ENCODE data around the gene SHISA4.
"Not testable (repeated sequence)": the region's sequence is repeated elsewhere in the genome, so short reads cannot be mapped to it uniquely, and the experiment has no call there.

SHISA4 gene, protein sequence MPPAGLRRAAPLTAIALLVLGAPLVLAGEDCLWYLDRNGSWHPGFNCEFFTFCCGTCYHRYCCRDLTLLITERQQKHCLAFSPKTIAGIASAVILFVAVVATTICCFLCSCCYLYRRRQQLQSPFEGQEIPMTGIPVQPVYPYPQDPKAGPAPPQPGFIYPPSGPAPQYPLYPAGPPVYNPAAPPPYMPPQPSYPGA

DNA sequence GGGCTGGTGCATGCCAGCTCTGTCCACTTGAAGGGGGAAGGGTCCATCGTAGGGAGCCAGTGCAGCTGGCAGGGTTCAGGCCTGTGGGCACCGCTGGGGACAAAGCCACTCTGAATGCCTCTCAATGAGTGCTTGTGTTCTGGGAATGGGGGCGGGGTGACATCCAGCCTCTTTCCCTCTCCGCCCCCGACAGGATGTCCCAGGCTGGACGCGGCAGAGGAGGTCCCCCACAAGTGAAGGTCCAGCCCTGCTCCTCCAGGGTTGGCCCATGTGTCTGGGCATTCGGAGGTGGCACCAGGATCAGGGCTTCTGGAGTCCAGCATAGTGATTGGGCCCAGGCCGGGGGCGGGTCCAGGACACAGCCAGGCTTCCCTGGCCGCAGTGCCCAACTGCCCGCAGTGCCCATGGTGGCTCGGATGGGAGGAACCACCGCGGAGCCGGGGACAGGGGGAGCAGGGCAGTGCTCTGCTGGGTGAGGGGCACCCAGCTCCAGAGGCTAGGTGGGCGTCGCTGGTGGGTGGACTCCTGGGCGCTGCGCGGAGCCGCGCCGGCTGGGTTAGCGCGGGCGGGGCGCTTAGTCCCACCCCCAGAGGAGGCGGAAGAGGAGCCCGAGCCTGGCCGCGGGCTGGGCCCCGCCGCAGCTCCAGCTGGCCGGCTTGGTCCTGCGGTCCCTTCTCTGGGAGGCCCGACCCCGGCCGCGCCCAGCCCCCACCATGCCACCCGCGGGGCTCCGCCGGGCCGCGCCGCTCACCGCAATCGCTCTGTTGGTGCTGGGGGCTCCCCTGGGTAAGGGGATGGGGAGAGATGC, at the start of gene SHISA4:
Gene SHISA4, plus strand, starts transcription at position 617 of the 808 bp plus-strand sequence. Its CDS starts 97 bp downstream, at position 714.
- no peak for DNase-seq (ENCODE audit: low read depth)

DNA sequence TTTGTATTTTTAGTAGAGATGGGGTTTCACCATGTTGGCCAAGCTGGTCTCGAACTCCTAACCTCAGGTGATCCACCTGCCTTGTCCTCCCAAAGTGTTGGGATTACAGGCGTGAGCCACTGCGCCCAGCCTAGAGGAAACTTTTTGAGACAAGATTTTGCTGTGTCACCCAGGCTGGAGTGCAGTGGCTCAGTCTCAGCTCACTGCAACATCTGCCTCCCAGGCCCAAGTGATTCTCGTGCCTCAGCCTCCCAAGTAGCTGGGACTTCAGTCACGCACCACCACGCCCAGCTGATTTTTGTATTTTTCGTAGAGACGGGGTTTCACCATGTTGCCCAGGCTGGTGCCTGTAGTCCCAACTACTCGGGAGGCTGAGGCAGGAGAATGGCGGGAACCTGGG, 49.6 kb upstream of the SHISA4 start:
- DNase-seq (ENCODE audit: low read depth): not testable (repeated sequence)

DNA sequence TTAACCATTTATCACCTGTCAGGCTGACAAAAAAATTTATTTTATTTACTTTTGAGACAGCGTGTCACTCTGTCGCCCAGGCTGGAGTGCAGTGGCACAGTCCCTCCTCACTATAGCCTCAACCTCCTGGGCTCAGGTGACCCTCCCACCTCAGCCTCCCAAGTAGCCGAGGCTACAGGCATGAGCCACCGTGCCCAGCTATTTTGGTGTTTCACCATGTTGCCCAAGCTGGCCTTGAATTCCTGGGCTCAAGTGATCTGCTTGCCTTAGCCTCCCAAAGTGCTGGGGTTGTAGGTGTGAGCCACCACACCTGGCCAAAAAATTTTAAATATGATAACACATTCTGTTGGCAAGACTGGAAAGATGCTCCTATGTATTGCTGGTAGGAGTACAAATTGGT, 48.6 kb upstream of the SHISA4 start:
- DNase-seq (ENCODE audit: low read depth): no peak

DNA sequence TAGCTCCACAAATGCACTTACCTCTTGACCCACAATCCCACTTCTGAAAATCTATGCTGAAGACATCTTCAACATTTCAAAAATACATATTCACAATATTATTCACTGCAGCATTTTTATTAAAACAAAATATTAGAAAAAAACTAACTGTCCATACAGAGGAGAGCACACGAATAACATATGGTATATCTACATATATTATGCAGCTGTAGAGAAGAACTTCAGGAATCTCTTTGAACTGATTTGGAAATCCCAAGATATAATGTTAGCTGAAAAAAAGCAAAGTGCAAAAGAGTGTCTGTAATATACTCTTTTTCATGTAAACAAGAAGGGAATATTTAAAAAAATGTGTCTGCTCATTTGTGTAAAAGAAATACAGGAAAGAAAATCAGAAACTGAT, 48.2 kb upstream of the SHISA4 start:
- DNase-seq (ENCODE audit: low read depth): no peak

DNA sequence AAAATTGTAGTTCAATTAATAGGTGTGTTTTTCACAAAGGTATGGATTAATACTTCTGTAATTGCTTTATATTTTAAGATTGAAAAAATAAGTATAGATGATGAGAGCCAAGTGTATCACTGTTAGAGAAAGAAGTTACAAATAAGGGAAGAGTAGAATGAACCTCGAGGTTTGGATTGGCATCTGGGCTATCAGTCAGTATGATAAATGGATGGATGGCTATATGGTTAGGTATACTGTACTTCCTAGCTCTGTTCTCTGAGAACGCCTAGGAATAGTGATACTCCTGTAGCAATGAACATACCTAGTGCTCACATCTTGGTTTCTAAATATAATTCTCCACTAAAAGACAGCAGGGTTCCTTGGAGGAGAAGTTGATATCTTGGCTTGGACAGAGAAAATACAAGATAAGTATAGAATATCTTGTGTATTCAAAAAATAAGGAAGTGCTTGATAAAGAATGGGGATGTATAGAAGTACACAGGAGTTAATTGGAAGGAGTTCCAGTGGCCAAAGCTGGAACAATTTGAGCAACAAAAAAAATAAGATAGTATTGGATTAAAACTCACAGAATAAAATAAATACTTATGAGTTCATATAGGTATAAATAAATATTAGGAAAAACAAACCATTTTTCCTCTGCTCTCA, 47.3 kb upstream of the SHISA4 start:
- no peak for DNase-seq (ENCODE audit: low read depth)

DNA sequence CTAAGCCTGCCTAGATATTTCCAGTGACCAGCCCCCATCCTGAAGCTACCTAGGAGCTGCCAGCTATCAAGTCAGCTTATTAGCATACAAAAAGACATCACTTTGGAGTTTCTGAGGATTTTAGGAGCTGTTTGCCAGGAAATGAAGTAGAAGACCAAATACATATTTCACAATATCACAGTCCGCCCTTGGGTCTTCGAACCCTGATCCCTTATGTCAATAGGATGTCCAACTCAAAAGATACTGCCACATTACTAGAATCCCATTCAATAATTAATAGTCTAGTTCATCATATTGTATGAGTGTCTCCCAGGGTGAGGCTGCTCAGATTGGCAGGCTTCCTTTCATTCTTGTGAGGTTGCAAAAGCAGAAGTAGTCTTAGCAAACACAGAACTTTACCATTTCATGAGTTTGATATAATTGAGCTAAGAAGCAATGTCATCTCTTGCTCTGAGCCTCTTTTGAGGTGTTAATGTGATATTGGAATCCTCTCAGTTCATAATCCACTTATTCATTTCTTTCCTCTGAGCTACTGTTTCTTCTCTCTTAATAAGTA, 46.1 kb upstream of the SHISA4 start:
- DNase-seq (ENCODE audit: low read depth): no peak

DNA sequence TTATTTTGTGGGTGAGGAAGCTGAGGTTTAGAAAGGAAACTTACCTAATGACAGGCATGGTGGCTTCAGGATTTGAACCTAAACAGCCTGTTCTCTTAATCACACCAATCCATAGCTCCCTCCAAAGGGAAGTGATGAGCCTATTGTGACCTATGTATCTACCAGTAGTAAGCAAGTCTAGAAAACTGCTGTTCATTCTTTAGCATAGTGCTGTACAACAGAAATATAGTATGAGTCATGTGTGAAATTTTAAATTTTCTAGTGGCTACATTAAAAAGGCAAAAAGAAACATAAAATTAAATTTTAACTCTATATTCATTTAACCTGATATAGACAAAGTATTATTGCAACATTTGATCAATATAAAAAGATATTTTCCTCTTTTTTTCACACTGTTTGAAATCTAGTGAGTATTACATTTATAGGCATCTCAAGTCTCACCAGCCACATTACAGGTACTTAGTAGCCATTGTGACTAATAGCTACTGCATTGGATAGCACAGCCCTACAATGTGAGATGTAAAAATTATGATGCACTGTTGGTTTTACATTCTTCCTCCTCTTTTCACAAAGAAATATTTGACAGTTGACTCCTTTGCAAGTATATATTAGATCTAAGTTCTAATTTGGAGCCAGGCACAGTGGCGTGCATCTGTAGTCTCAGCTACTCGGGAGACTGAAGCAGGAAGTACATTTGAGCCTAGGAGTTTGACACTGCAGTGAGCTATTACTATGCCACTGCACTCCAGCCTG, 43.2 kb upstream of the SHISA4 start:
- no peak for DNase-seq (ENCODE audit: low read depth)

DNA sequence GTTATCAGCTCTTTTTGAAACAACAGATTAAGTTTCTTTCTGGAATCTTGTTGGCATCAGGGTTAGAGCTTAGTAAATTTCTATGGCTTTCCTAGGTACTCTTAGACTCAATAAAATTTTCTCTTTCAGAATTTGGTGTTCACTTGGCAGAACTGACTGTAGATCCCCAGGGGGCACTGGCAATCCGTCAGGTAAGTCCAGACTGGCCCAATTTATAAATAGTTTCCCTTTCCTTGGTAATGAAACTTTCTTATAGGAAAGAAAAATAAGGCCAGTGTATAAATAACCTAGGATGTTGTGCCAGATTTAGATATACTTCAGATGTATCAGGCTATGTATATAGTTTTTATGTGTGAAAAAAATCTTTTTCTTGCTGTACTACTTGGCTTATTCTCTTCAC, 41.5 kb upstream of the SHISA4 start:
- no peak for DNase-seq (ENCODE audit: low read depth)

DNA sequence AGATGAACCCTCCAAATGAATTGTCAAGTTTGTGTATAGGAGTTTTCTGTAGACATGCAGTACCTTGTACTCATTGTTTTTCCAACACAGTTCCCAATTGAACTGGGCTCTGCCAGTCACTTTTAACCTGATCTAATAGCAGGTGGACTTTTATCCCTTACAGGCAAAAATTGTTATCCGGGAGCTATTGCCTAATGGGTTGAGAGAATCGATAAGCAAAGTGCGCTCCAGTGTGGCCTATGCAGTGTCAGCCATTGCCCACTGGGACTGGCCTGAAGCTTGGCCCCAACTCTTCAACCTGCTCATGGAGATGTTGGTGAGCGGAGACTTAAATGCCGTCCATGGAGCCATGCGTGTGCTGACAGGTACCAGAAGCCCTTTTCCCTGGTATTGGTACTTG, 40.5 kb upstream of the SHISA4 start:
- DNase-seq (ENCODE audit: low read depth): no peak

DNA sequence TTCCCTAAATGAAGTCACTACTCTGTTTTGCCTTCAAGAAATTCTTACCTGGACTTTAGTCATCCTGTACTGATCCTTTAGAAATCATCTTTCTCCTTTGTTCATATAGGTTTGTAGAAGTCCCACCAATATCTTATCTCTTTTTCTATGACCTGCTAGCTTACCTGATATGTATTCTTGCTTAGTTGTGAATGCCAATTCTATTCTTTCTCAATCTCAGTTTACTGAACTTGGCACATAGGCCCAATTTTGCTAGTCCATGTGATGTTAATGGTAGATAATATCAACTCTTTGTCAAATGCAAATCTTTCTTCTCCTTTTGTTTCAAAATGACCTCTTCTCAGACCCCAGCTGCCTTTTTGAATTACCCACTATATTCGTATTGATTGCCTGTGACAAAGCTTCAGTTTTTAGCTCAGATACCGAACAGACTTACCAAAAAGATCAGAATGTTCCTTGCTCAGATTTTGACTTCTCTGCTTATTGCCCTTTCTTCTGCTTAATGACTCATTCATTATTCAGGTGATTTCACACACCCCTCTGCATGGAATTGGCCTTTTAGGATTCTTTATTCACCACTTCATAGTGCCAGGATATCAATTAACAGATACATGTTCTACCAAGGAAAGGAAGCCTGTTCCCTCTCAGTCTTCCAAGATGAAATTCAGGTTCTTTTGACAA, 39.2 kb upstream of the SHISA4 start:
- DNase-seq (ENCODE audit: low read depth): no peak

DNA sequence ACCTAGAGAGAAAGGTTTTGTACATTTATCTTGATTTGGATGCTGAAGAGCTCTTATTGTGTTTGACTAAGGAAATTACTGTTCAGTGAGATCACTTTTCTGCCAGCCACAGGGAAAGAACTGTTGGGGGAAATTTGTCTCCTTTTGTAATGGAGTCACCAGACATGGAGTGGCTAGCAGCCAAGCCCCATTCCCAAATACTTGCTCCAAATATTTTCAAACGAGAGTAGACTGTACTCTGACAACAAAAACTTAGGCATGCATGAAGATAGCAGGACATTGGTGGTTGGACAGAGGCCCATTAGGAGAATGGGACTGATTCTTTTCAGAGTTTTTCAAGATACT, 38.7 kb upstream of the SHISA4 start:
- DNase-seq (ENCODE audit: low read depth): peak; percentile 55

DNA sequence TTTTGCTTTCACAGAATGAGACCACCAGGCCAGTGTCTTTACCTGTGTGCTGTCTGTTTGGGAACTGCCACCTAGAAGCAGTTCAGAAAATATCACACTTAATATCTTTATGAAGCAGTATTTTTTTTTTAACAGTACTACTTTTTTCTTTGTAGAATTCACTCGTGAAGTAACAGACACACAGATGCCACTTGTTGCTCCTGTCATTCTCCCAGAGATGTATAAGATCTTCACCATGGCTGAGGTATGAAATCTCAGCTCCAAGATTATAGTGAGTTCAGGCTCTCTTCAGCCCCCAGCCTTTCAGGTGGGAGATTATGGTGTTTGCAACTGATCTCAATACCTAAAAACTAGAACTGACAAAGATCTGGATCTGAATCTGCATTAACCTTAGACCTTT, 36.7 kb upstream of the SHISA4 start:
- no peak for DNase-seq (ENCODE audit: low read depth)

DNA sequence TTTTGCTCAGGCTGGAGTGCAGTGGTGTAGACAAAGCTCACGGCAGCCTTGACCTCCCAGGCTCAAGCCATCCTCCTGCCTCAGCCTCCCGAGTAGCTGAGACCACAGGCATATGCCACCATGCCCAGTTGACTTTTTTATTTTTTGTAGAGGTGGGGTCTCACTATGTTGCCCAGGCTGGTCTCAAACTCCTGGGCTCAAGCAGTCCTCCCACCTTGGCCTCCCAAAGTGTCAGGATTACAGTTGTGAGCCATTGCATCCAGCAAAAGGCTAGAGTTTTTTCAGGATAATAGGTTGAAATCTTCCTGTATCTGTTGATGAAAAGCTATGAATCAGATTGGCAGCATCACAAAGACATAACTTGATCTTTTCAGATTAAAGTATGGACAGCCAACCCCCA, 32.0 kb upstream of the SHISA4 start:
- not testable (repeated sequence) for DNase-seq (ENCODE audit: low read depth)

DNA sequence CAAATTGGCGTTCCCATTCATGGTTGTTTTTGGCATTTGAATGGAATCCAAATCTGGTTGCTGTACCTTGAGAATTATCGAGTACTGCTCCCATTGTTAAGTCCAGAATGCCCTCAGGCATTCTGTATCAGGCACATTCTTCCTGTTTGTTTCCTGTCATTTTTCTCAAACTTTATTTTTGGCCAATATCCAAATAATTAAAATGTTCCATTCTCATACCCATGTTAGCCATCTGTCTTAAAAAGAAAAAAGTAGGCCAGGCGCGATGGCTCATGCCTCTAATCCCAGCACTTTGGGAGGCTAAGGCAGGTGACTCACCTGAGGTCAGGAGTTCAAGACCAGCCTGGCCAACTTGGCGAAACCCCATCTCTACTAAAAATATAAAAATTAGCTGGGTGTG, 29.3 kb upstream of the SHISA4 start:
- DNase-seq (ENCODE audit: low read depth): no peak

DNA sequence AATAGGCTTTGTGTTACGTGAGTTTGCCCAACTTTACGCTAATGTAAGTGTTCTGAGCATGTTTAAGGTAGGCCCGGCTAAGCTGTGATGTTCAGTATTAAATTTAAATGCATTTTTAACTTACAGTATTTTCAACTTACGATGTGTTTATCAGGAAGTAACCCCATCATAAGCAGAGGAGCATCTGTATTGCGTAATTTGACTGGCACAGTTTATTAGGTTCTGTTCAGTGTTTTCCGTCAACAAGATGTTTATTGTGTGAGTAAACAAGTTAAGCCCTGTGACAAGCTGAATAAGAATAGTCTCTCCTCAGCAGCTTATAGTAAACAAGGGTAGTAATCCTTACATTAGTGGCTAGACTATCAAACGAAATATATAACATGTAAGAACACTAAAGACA, 27.2 kb upstream of the SHISA4 start:
- no peak for DNase-seq (ENCODE audit: low read depth)

DNA sequence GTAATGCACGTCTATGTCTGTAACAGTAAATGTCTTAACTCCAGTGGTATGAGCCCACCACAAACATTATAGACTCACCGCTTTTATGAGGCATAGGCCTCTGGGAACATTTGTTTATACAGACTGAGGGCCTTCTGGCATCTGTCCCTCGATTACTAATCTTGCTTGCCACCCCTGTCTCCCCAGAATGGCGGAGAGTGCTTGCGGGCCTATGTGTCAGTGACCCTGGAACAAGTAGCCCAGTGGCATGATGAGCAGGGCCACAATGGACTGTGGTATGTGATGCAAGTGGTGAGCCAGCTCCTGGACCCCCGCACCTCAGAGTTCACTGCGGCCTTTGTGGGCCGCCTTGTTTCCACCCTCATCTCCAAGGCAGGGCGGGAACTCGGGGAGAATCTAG, 18.3 kb upstream of the SHISA4 start:
- no peak for DNase-seq (ENCODE audit: low read depth)

DNA sequence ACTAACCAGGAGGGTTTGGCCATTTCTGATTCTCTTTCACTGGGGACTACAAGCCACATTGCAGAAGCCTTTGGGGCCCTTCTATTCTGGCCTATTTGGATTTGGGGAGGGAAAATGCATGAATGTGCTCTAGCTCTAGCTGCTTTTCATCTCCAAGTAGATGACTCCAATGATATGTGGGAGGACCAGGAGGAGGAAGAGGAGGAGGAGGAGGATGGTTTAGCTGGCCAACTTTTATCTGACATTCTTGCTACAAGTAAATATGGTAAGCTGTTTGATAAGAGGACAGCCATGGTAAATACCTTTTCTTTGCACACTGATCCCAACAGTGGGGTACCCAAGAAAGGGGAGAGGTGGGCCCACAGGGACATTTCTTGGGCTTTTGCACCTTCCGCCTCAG, 14.0 kb upstream of the SHISA4 start:
- no peak for DNase-seq (ENCODE audit: low read depth)

DNA sequence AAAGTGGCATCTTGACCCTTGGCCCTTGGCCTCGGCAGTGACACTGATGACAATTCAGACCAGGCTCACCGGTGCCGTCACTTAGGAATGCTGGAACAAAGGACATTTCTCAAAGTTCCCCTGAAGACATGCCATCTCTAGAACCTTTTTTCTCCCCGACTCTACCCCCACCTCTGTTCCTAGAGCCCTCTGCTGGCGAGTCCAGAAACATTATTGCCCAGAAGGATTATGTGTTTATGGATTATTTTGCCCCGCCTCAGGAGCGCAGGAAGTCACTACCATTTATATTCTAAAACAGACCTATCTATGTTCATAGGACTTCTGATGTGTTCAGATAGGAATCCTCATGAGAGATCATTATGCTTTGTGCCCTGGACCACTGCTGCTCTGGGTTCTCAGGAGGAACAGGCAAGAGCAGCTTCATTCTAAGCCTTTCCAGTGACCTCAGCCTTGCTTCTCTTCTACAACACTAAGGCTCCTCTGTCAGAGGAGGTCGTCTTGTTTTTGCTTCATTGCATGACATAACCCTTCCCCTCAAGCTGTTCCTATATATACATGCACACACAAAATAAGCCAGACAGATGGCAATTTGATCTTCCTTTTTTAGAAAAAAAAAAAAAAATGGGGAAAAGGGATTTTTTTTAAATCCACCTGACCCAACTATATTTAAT, 12.4 kb upstream of the SHISA4 start:
- DNase-seq (ENCODE audit: low read depth): no peak

DNA sequence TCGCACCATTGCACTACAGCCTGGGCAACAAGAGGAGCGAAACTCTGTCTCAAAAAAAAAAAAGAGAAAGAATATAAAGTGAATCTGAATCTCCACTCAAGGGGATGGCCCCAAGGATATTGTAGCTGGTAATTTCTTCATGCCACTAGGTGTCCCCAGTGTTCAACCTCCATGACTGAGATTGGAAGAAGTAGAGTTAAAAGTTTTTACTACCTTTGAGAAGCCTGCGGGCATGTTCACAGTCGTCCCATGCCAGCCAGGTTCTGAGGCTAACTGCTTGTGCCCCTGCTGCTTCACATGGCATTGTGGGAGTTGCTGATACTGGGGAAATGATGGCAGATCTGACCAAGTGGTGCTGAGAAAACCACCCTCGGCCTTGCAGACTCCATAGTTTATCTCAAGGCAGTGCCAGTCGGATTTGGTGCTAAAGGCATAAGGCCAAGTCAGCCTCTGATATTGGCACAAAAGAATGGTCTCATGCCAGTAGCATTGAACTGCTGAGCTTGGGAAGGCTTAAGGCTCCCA, 10.8 kb upstream of the SHISA4 start:
- no peak for DNase-seq (ENCODE audit: low read depth)

DNA sequence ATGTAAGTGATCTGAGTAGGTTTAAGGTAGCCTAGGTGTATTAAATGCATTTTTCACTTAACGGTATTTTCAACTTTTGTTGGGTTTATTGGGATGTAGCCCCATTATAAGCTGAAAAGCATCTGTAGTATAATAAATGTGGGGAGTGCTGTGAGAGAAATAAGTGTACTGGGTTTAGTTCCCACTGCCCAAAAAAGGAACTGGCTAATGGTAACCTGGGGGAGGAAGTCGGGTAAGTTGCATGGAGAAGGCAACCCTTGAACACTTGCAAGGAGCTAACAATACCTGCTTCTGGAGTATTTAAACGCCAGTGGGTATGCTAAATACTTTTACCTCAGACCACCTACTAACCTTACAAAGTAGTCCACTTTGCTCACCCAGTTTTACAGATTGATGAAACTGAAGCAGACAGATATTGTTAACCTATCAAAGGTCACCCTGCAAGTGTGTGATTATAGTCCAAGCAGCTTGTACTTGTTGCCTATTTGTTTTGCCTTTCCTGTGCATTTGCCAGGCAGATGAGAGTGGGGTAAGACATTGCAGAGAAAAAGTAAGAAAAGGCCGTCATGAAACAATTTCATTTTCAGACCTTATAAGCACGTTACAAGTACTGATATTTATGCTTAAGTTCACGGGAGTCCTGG, 7.6 kb upstream of the SHISA4 start:
- DNase-seq (ENCODE audit: low read depth): no peak

DNA sequence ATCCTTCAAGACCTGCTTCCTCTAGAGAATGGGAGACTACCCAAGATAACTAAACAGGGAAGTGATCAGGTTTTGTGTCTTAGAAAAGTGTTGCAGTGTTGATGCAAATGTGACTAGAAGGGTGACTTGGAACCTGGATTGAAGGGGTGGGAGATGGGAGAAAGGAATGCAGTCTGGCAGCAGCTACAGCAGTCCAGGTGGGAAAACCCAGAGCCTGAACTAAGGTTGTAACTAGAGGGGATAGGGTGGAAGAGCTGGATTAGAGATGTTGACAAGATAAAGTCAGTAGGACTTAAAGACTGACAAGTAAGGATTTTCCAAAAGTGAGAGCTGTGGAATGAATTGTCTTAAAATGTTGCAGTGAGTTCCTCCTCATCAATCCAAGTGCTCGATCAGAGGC, 7.1 kb upstream of the SHISA4 start:
- DNase-seq (ENCODE audit: low read depth): no peak

Measured in GM04504 (cell line).